ENCODE measurements around the gene PSMB11. TPM values are rescaled to one million over a fixed set of nuclear protein-coding genes. Genes with fewer than 3 reads are reported as not detected.

Gene PSMB11
- total and polyA plus RNA-seq, 10 of the 15 experiments (the other 5 are each of a cell fraction or from before 2014, with no cell fraction given): not detected

DNA sequence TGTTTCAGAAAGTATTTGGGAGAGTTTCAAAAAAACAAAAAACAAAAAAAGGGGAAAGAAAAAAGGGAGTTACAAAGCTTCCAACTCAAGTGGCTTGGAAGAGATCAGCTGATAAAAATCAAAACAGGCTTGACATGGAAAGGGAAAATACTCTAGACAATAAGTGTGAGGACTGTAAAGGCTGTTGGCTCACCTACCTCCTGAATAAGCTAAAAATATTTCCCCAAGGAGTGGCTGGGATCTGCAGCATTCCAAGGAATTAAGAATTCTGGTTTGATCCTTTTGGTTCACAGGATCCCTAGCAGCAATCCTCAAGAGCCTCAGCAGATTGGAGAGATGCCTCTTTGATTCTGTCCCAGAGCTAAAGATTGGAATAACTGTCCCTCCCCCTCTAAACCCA, 48.5 kb upstream of the PSMB11 start (continued):
- TF ChIP-seq ZBTB4 (CRISPR knock-in tag; IDR thresholded peaks at IDR 0.05) (no peak), TCF7 (IDR thresholded peaks at IDR 0.05; ENCODE audit: borderline replicate concordance) (no peak), RELA (IDR thresholded peaks at IDR 0.05; ENCODE audit: borderline replicate concordance, partially characterized antibody) (no peak), BCL11A (IDR thresholded peaks at IDR 0.05; ENCODE audit: low read depth, low read length) (no peak), GATAD2B (conservative IDR thresholded peaks at IDR 0.05; ENCODE audit: low read depth) (no peak)
- TF ChIP-seq, protein P1, sequence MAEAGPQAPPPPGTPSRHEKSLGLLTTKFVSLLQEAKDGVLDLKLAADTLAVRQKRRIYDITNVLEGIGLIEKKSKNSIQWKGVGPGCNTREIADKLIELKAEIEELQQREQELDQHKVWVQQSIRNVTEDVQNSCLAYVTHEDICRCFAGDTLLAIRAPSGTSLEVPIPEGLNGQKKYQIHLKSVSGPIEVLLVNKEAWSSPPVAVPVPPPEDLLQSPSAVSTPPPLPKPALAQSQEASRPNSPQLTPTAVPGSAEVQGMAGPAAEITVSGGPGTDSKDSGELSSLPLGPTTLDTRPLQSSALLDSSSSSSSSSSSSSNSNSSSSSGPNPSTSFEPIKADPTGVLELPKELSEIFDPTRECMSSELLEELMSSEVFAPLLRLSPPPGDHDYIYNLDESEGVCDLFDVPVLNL (IDR thresholded peaks at IDR 0.05; ENCODE audit: low read depth, low read length): no peak

DNA sequence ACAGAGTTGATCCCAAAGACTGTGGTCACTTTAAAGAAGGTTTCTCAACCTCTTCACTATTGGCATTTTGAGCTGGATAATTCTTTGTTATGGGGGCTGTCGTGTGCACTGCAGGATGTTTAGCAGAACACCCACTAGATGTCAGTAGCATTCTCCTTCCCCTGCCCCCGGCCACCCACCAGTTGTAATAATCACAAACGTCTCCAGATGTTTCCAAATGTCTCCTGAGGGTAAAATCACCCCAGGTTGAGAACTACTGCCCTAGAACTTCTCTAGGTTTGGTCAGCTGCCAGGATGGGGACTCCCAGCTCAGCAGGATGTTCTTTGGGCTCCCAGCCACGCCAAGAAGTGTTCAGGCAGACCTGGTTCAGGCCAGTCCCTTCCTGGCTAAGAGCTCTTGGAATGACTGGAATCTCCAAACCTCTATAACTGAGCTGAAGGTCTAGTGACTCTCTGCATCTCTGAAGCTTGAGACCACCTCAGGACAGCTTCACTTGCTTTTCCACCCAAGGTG, 47.2 kb upstream of the PSMB11 start:
- in situ Hi-C loops (cut with MboI) (loop anchor here (5.0 kb wide), 1 partner anchor 57 kb away; no protein-coding TSS in a partner anchor), intact Hi-C loops (cut with micrococcal nuclease; ENCODE audit: unreplicated experiment) (loop anchor here (1.0 kb wide), 2 partner anchors 59 to 63 kb away; no protein-coding TSS in a partner anchor)
- H3K9me3 ChIP-seq (replicated peaks; ENCODE audit: control insufficient read depth, insufficient read depth, low read length): no peaks in the 10 kb centered on the region
- H3K27me3 ChIP-seq (replicated peaks in 1 of 2; ENCODE audit: control insufficient read depth in 2 of 2, insufficient read depth in 2 of 2, low read length in 1 of 2): no peaks in the 10 kb centered on the region
- H3K36me3 ChIP-seq (ENCODE audit: control insufficient read depth in 2 of 2, insufficient read depth in 2 of 2, low read length in 1 of 2): no peaks in the 10 kb centered on the region
- DNase-seq (ENCODE audit: low read depth, low spot score) (no peak), ATAC-seq (peak; percentile 94), FAIRE-seq (no peak)
- peak overlapping the region; percentile 47 for H2AFZ ChIP-seq (ENCODE audit: control insufficient read depth, low read depth, low read length)
- ChIA-PET CTCF (interaction anchor here (0.6 to 25.0 kb wide), 38 partner anchors 9 to 792 kb away, joined by 3 to 853 read pairs (median 8); partner anchors contain the start of genes ACIN1, AJUBA, C14orf119 and CDH24), POLR2A (interaction anchor here (0.6 to 3.2 kb wide), 17 partner anchors 8 to 613 kb away, joined by 3 to 29 read pairs (median 4); no protein-coding TSS in a partner anchor), SMC1A (ENCODE audit: uncharacterized antibody, unreplicated experiment) (interaction anchor here (0.6 to 6.9 kb wide), 23 partner anchors 9 to 173 kb away, joined by 3 to 77 read pairs (median 5); partner anchors contain the start of genes ACIN1, AJUBA, C14orf119 and CDH24), RAD21 (ENCODE audit: unreplicated experiment) (interaction anchor here (0.7 to 7.5 kb wide), 19 partner anchors 9 to 424 kb away, joined by 3 to 166 read pairs (median 5); partner anchors contain the start of genes CDH24, PRMT5, PSMB5 and RBM23)
- TF ChIP-seq SMC3 (IDR thresholded peaks at IDR 0.05; ENCODE audit: borderline replicate concordance, low read length): peak; percentile 72; the same call in 1 of the 2 replicates
- TF ChIP-seq EED (IDR thresholded peaks at IDR 0.05; ENCODE audit: low read depth): no peak
- 0 out of 2 replicates have a peak, but pooled peaks have one; percentile 35 for TF ChIP-seq YY1 (IDR thresholded peaks at IDR 0.05; ENCODE audit: low read depth, low read length)
- peak; percentile 64 for TF ChIP-seq RAD21 (IDR thresholded peaks at IDR 0.05; ENCODE audit: insufficient read depth, low read depth, low read length)
- peak; percentile 65 to 75 (median 67) for TF ChIP-seq CTCF (IDR thresholded peaks at IDR 0.05 in 2 of 3, conservative IDR thresholded peaks at IDR 0.05 in 1 of 3; ENCODE audit: control insufficient read depth in 2 of 3, extremely low read depth in 1 of 3, insufficient read depth in 1 of 3, low read depth in 3 of 3, low read length in 3 of 3)
- TF ChIP-seq TAF1 (IDR thresholded peaks at IDR 0.05; ENCODE audit: borderline replicate concordance, low read depth, low read length): no peak
- peak in 1 of 2 experiments; percentile 35; a peak in 1 of 3 replicates for TF ChIP-seq EGR1 (IDR thresholded peaks at IDR 0.05; ENCODE audit: borderline replicate concordance in 1 of 2, low read depth in 2 of 2, low read length in 2 of 2)
- H3K27ac ChIP-seq (ENCODE audit: control insufficient read depth, insufficient read depth): no peak overlapping the region
- no peaks in the 10 kb centered on the region for H4K20me1 ChIP-seq (ENCODE audit: control insufficient read depth, insufficient read depth)
- H3K4me3 ChIP-seq: no peak overlapping the region
- H3K4me1 ChIP-seq (ENCODE audit: control insufficient read depth, insufficient read depth, low read length): no peaks in the 10 kb centered on the region
- H3K4me2 ChIP-seq (ENCODE audit: control insufficient read depth, insufficient read depth): no peak overlapping the region
- no TSS peak for BruUV-seq (replicated peaks)
- 0% methylated on average over 4 of the region's 4 CpGs for WGBS (ENCODE audit: insufficient coverage, insufficient replicate concordance, low lambda C conversion rate, missing lambda C conversion rate)
- H3K79me2 ChIP-seq (ENCODE audit: control insufficient read depth, insufficient read depth, low read length): no peaks in the 10 kb centered on the region
- no peak overlapping the region for H3K9ac ChIP-seq (ENCODE audit: control insufficient read depth, insufficient read depth, low read length)
